PC-9 (cell line): ENCODE results near the gene TMEM39B.

Source experiments
- CTCF ChIP-seq: fragments of 200-600 bp; sonication (generic); conservative IDR thresholded peaks from 2 replicates; pipeline ENCODE4 v1.6.1; 2017; ENCODE audit warnings: mixed run types, antibody characterized with exemption, mild to moderate bottlenecking, moderate library complexity
- EZH2 ChIP-seq: fragments of 200-600 bp; sonication (generic); IDR thresholded peaks from 2 replicates; pipeline ENCODE4 v1.8.0; 2017; ENCODE audit warnings: antibody characterized with exemption, low read depth

GRCh38 chr1:32104127-32104526 lies 31.4 kb downstream of the TMEM39B start:
- TF ChIP-seq EZH2 (no peak), CTCF (no peak)
